K562 (cell line): ENCODE measurements around the gene OBSL1. TPM values are rescaled to one million over a fixed set of nuclear protein-coding genes. Genes with fewer than 3 reads are reported as not detected.
A peak's percentile ranks its signal among the peaks of the same experiment; 100 is the strongest.

Experiments
- DDX20 ChIP-seq: fragments of 450-650 bp; IDR thresholded peaks from 2 replicates; pipeline ENCODE4 v1.6.1; 2016; ENCODE audit warnings: missing genetic modification characterization, low read depth, mild to moderate bottlenecking, missing compliant biosample characterization, moderate library complexity
- LEF1 ChIP-seq: fragments of 450-650 bp; IDR thresholded peaks from 2 replicates; pipeline ENCODE4 v1.6.1; 2016; ENCODE audit warnings: mild to moderate bottlenecking
- MYNN ChIP-seq, 2 experiments: sonication (generic); formaldehyde crosslinking in 1 of 2; IDR thresholded peaks; 2 replicates each; pipeline versions ENCODE4 v1.5.0 to v1.6.1; 2016 to 2020; ENCODE audit warnings: antibody characterized with exemption in 1 of 2, missing genetic modification reagents in 1 of 2
- NBN ChIP-seq: fragments of 450-650 bp; IDR thresholded peaks from 2 replicates; pipeline ENCODE4 v1.6.1; 2016; ENCODE audit warnings: low read depth, mild to moderate bottlenecking
- NR2C1 ChIP-seq, 2 experiments: fragments of 450-650 bp; IDR thresholded peaks; 2 replicates each; pipeline ENCODE4 v1.6.1; 2017; ENCODE audit warnings: mild to moderate bottlenecking in 2 of 2, antibody characterized with exemption in 1 of 2, inconsistent platforms in 1 of 2, missing compliant biosample characterization in 1 of 2, missing genetic modification characterization in 1 of 2
- PHTF2 ChIP-seq: fragments of 250-450 bp; sonication (Bioruptor Pico); IDR thresholded peaks from 2 replicates; pipeline ENCODE4 v1.5.0; 2021; ENCODE audit warnings: mild to moderate bottlenecking
- SMAD3 ChIP-seq: fragments of 450-650 bp; formaldehyde crosslinking; conservative IDR thresholded peaks from 2 replicates; pipeline ENCODE4 v1.4.0; 2020; ENCODE audit warnings: mild to moderate bottlenecking
- SRSF7 ChIP-seq: fragments of 200-400 bp; formaldehyde crosslinking; optimal IDR thresholded peaks from 2 replicates; pipeline ENCODE3; 2017; ENCODE audit warnings: mild to moderate bottlenecking, low read depth, low read length
- ZBED1 ChIP-seq: IDR thresholded peaks from 2 replicates; pipeline ENCODE4 v1.6.1; 2014
- ZC3H4 ChIP-seq: sonication (generic); formaldehyde crosslinking; IDR thresholded peaks from 2 replicates; pipeline ENCODE4 v1.9.0; 2021; ENCODE audit warnings: missing genetic modification reagents, borderline replicate concordance
- ZEB2 ChIP-seq: fragments of 450-650 bp; IDR thresholded peaks from 2 replicates; pipeline ENCODE4 v1.6.1; 2016
- ZNF124 ChIP-seq: sonication (generic); formaldehyde crosslinking; IDR thresholded peaks from 2 replicates; pipeline ENCODE4 v1.8.1; 2022; ENCODE audit warnings: missing genetic modification reagents
- ZNF224 ChIP-seq: sonication (generic); formaldehyde crosslinking; IDR thresholded peaks from 2 replicates; pipeline ENCODE4 v1.8.0; 2022; ENCODE audit warnings: mild to moderate bottlenecking, missing genetic modification reagents
- ZNF311 ChIP-seq: fragments of 250-450 bp; sonication (Bioruptor Pico); IDR thresholded peaks from 2 replicates; pipeline ENCODE4 v1.4.0; 2020; ENCODE audit warnings: mild to moderate bottlenecking, moderate library complexity
- ZNF584 ChIP-seq: fragments of 200-800 bp; sonication (Bioruptor generic); IDR thresholded peaks from 2 replicates; pipeline ENCODE4 v1.6.1; 2016; ENCODE audit warnings: low read depth, mild to moderate bottlenecking, missing genetic modification characterization, missing compliant biosample characterization
- polyA plus RNA-seq, 8 experiments: library from polyadenylated mRNA; depleted of rRNA in 4 of 8; stranded (reverse) in 5 of 8; unstranded in 3 of 8; fragments of >200 nt; fragmentation: Nextera tagmentation in 2 of 8; fragmentation: Illumina TruSeq in 1 of 8; extraction: Ambion mirVana in 2 of 8; extraction: Trizol in 1 of 8; gene quantifications; 2 replicates each; pipeline versions ENCODE4 v1.2.1 to v1.2.3, GENCODE V29; 2011 to 2014; ENCODE audit warnings: inconsistent platforms in 1 of 8, missing spikeins in 1 of 8
- total RNA-seq, 7 experiments: library from RNA; depleted of rRNA in 6 of 7; stranded (reverse); fragments of >200 nt in 6 of 7; fragmentation: Illumina TruSeq in 2 of 7; extraction: Trizol in 2 of 7; gene quantifications; 2 replicates each; pipeline versions ENCODE4 v1.2.1 to v1.2.3, GENCODE V29; 2011 to 2021; ENCODE audit warnings: low replicate concordance in 1 of 7
- TF ChIP-seq, protein P1 (sequence below): IDR thresholded peaks from 2 replicates; pipeline ENCODE4 v1.6.1; 2014; ENCODE audit warnings: antibody characterized with exemption
- TF ChIP-seq, protein P2 (sequence below), 3 experiments: fragments of 200-800 bp in 1 of 3; fragments of 250-450 bp in 1 of 3; fragments of 450-650 bp in 1 of 3; sonication (Bioruptor Pico) in 1 of 3; sonication (Bioruptor generic) in 1 of 3; formaldehyde crosslinking in 1 of 3; IDR thresholded peaks; 2 replicates each; pipeline versions ENCODE4 v1.6.1 to v1.8.0; 2016 to 2022; ENCODE audit warnings: mild to moderate bottlenecking in 2 of 3, missing genetic modification characterization in 2 of 3, missing compliant biosample characterization in 1 of 3, moderate library complexity in 1 of 3
- TF ChIP-seq, protein P3 (sequence below): fragments of 250-450 bp; sonication (Bioruptor Pico); IDR thresholded peaks from 2 replicates; pipeline ENCODE4 v1.4.0; 2020; ENCODE audit warnings: borderline replicate concordance

The OBSL1 gene
- total and polyA plus RNA-seq, 9 of the 15 experiments (the other 6 are each of a cell fraction or from before 2014, with no cell fraction given): 1.2 to 26.6 (median 8.6) TPM

DNA sequence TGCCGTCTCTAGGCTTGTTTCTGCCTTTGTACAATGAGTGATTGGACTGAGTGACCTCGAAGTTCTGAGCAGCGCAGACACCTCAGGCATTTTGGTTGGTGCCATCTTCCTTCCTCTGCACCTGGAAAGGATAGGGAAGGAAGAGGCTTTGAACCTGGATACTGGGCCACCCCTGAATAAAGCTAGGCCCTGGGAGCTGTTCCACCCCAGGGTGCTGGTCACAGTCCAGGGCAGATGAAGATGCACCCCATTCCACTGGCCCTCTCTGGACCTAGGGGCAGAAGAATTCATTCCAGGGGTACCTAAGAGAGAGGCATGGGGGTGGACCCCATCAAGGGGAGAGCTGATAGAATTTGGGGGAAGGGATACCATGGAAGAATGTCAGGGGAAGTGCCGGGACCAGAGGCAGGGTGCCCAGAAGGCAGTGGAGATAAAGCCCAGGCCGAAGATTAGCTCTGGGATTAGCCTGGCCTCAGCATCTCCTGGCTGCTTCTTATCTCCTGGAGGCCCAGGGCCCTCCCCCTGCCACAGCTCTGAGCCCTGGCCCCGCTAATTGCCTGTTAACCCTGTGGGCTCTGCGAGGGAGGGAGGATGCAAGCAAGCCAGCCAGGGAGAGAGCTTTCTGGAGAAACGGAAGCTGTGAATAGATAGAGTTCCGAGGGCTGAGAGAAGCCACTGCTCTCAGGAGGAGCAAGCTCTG is 45.7 kb downstream of the OBSL1 start (continued):
- TF ChIP-seq, protein P1, sequence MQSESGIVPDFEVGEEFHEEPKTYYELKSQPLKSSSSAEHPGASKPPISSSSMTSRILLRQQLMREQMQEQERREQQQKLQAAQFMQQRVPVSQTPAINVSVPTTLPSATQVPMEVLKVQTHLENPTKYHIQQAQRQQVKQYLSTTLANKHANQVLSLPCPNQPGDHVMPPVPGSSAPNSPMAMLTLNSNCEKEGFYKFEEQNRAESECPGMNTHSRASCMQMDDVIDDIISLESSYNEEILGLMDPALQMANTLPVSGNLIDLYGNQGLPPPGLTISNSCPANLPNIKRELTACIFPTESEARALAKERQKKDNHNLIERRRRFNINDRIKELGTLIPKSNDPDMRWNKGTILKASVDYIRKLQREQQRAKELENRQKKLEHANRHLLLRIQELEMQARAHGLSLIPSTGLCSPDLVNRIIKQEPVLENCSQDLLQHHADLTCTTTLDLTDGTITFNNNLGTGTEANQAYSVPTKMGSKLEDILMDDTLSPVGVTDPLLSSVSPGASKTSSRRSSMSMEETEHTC: 0 out of 2 replicates have a peak, but pooled peaks have one; percentile 35
- TF ChIP-seq NR2C1 (IDR thresholded peaks at IDR 0.05): 0 out of 2 replicates have a peak, but pooled peaks have one; percentile 28
- peak; percentile 15; the same call in 1 of the 2 replicates for TF ChIP-seq NR2C1 (tag; IDR thresholded peaks at IDR 0.05)
- no peak for TF ChIP-seq DDX20 (tag)
- TF ChIP-seq SRSF7: no peak
- TF ChIP-seq ZNF311 (CRISPR knock-in tag): 0 out of 2 replicates have a peak, but pooled peaks have one; percentile 23
- no peak for TF ChIP-seq ZNF224 (CRISPR knock-in tag)
- TF ChIP-seq, protein P2, sequence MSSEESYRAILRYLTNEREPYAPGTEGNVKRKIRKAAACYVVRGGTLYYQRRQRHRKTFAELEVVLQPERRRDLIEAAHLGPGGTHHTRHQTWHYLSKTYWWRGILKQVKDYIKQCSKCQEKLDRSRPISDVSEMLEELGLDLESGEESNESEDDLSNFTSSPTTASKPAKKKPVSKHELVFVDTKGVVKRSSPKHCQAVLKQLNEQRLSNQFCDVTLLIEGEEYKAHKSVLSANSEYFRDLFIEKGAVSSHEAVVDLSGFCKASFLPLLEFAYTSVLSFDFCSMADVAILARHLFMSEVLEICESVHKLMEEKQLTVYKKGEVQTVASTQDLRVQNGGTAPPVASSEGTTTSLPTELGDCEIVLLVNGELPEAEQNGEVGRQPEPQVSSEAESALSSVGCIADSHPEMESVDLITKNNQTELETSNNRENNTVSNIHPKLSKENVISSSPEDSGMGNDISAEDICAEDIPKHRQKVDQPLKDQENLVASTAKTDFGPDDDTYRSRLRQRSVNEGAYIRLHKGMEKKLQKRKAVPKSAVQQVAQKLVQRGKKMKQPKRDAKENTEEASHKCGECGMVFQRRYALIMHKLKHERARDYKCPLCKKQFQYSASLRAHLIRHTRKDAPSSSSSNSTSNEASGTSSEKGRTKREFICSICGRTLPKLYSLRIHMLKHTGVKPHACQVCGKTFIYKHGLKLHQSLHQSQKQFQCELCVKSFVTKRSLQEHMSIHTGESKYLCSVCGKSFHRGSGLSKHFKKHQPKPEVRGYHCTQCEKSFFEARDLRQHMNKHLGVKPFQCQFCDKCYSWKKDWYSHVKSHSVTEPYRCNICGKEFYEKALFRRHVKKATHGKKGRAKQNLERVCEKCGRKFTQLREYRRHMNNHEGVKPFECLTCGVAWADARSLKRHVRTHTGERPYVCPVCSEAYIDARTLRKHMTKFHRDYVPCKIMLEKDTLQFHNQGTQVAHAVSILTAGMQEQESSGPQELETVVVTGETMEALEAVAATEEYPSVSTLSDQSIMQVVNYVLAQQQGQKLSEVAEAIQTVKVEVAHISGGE (CRISPR knock-in tag; IDR thresholded peaks at IDR 0.05): peak in 1 of 3 experiments; percentile 47; a peak in 1 of 6 replicates
- TF ChIP-seq, protein P3, sequence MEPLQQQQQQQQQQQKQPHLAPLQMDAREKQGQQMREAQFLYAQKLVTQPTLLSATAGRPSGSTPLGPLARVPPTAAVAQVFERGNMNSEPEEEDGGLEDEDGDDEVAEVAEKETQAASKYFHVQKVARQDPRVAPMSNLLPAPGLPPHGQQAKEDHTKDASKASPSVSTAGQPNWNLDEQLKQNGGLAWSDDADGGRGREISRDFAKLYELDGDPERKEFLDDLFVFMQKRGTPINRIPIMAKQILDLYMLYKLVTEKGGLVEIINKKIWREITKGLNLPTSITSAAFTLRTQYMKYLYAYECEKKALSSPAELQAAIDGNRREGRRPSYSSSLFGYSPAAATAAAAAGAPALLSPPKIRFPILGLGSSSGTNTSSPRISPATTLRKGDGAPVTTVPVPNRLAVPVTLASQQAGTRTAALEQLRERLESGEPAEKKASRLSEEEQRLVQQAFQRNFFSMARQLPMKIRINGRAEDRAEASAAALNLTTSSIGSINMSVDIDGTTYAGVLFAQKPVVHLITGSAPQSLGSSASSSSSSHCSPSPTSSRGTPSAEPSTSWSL (CRISPR knock-in tag): no peak
- TF ChIP-seq ZEB2: peak; percentile 47; the same call in 1 of the 2 replicates
- no peak for TF ChIP-seq SMAD3 (CRISPR knock-in tag)
- TF ChIP-seq PHTF2 (CRISPR knock-in tag): no peak
- no peak for TF ChIP-seq ZBED1
- peak; percentile 94 for TF ChIP-seq MYNN (IDR thresholded peaks at IDR 0.05)
- TF ChIP-seq MYNN (CRISPR knock-in tag; IDR thresholded peaks at IDR 0.05): no peak
- TF ChIP-seq ZNF584: no peak
- peak; percentile 77 for TF ChIP-seq LEF1
- no peak for TF ChIP-seq ZNF124 (CRISPR knock-in tag)
- TF ChIP-seq ZC3H4: no peak
- TF ChIP-seq NBN: peak; percentile 75
